GM18907 (cell line): ENCODE results near the gene TMEM115.
A peak's percentile ranks its signal among the peaks of the same experiment; 100 is the strongest.

Source experiments
- ATAC-seq: cut with Tn5 transposase; IDR thresholded peaks from one replicate; pipeline ENCODE4 v1.9.1; 2021; ENCODE audit warnings: mild to moderate bottlenecking, moderate library complexity; ENCODE audit not compliant: unreplicated experiment

Gene TMEM115

DNA sequence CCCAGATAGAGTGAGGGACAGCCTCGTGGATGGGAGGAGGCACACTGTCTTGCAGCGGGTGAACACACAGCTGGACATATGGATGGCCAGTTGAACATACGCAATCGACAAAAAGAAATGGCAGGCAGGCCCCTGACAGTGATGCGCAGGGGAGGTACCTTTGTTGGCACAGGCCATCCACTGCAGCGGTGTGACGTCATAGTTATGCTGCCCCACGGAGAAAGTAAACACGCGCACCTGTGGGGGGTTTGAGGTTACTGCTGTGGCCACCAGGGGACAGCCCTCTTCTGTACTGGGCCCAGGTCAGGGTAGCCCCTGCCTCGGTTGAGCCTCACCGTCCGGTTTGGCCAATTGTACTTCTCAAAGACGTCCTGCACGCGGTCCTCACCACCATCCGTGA is 19.4 kb upstream of the TMEM115 start:
- ATAC-seq = no peak

DNA sequence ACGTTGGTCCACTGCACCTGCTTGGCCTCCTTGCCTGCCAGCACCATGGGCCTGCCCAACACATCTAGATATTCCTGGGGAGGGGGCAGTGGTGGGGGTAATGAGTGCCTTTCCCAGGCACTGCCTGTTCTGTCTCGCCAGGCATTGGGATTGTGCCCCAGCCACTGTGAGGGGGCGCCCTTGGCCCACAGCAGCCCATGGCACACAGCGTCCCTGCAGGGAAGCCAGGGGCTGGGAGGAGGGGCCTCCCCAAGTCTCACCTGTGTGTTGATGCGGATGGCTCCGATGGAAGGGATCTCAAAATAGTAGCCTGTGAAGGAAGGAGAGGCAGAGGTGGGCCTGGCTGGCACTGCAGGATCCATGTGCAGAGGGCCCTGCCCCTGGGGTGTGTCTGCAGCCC is 18.7 kb upstream of the TMEM115 start:
- no peak for ATAC-seq

DNA sequence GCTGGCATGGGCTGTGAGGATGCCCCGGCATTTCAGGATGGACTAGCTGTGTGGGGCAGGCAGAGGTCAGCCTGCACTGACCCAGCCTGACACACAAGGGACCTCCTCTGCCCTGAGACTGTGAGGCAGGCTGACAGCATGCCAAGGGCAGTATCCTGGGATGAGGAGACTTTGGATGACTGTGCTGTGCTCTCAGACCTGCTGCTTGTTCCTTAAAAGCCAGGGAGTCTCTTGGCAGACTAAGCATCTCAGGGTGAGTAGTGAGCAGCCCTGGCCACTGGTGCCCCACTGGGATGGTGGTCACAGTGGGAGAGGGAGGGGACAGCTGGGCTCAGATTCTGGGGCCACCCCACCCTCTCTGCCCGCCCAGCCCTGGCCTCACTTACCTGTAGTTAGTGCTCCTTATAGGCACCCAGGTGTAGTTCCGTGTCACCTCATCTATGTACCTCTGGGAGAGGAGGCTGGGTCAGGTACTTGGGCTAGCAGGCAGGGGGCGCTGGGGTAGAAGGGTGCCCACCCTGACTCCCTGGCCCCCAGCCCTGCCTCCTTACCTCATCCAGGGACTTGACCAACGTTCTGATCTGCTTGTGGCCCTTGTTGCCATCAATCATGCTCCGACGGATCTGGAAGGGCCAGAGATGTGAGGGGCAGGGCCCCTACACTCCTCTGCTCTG is 16.1 kb upstream of the TMEM115 start:
- ATAC-seq = no peak

DNA sequence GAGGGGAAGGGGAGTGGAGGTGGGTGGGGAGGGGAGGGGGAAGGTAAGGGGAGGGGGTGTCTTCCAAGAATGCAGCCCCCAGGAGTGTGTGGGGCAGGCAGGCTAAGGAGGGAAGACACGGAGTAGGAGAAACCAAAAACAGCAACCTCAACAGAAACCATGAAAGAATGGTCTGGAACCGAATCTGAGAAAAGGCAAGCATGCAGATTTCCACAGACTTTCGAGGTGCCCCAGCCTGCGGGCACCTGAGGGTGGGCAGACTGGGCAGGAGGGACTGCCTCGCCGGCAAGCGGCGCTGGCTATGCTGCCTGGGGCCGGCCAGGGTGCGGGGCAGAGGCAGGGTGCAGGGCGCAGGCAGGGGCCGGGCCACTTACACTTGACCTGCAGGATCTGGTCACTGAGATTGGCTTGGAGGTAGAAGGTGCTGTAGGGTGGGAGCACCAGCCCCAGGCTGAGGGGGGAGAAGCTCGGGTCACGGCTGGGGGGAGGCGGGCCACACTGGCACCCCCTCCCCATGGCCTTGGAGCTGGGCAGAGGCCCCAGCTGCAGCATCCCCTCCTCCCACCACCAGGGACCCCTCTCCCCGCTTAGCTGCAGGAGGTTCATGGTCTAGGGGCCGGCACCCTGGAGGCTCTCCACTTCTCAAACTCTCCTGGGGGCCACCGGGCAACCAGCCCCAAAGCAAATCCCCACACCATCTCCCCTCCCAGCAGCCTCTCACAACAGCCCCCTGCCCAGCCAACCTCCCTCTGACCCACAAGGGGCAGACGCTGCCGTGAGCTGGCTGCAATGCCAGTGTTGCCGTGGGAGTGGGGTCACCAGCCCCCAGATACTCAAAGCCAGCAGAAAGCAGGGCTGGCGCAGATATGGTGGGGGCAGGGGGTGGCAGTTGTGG is 15.3 kb upstream of the TMEM115 start:
- no peak for ATAC-seq

DNA sequence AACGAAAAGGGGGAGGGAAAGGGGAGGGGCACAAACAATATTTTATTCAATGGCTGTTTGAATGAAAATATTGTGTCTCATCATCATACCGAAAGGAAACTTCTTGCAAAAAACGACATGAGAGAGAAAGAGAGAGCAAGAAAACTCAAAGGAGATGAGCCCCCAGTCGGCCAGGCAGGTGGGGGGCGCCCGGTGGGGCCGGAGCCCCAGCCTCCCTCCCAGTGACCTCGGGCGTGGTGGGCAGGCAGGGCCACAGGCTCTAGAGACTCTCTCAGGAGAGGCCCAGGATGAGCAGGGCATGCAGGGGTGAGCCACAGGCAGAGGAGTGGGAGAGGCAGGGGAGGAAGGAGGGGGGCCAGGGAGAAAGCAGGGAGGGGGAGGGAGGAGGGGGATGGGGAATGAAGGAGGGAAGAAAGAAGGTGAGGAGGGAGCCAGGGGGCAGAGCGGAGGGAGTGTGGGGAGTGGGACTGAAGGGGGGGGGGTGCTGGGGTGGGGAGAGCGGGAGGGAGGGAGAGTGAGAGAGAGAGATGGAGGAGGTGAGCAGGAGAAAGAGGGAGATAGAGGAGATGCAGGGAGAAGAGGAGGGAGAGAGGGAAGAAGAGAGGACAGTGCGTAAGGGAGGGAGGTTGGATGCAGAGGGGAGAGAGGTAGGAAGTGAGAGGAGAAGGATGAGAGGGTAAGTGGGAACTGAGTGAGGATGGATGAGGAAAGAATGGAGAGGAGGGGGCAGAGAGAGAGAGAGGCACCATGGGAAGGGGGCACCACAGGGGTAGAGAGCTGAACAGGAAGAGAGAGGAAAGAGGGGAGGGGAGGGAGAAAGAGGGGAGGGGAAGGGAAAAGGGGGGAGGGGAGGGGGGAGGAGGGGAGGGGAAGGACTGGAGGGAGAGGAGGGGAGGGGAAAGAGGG is 14.1 kb upstream of the TMEM115 start:
- no peak for ATAC-seq

DNA sequence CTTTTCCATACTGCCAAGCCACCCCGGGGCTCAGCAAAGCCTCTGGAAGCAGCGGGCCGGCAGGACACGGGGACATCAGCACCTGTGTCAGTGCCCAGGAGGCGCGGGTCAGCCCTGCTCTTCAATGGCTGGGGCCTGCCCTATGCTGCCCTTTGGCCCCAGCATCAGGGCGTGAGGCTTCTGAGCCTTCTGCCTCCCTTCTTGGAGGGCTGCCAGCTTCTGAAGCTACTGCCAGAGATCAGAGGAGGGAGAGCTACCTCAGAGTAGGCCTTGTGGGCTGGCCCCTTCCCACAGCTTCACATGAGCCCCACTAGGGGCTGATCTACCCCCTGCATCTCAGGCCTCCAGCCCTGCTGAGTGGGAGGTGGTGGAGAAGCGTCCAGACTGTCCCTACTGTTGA is 13.0 kb upstream of the TMEM115 start:
- no peak for ATAC-seq

DNA sequence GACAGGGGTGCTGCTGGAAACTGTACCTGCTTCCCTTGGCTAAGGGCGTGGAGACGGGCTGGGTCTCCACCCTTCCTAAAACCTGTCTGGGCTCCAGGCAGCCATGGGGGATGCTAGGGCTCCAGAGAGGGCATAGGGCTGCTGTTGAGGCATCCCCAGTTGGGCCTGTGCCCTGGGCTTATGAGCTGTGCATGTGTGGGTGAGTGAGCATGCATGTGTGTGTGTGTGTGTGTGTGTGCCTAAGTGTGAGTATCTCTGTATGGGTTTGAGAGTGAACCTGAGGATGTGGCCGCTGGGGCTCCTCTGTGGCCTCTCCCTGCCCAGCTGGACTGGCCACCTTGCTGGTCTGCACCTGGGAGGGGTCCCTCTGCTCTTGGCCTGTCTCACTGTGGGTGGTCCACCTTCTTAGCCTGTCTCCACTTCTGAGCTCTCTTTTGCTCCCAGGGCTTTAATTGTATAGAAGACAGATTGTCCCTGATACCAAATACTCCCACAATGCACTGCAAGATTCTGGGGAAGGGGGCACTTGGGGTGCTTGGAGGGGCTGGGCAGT is 11.9 kb upstream of the TMEM115 start:
- ATAC-seq = no peak

DNA sequence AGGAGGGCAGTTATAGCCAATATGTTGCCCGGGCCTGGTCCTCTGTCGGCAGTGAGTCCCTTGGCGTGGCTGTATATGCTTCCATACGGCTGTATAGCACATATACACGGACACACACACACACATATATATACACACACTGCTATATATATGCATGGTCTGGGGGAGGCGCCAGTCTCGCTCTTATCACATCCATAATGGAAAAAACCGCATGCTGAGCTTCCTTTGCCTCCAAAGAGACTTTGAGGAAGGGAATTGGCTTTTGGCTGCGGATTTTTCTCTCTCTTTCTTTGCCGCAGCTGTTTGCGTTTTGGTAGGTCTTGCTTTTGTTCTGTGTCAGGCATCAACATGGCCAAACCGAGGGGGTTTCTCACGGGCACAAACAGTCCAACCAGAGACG is 11.3 kb upstream of the TMEM115 start:
- no peak for ATAC-seq

DNA sequence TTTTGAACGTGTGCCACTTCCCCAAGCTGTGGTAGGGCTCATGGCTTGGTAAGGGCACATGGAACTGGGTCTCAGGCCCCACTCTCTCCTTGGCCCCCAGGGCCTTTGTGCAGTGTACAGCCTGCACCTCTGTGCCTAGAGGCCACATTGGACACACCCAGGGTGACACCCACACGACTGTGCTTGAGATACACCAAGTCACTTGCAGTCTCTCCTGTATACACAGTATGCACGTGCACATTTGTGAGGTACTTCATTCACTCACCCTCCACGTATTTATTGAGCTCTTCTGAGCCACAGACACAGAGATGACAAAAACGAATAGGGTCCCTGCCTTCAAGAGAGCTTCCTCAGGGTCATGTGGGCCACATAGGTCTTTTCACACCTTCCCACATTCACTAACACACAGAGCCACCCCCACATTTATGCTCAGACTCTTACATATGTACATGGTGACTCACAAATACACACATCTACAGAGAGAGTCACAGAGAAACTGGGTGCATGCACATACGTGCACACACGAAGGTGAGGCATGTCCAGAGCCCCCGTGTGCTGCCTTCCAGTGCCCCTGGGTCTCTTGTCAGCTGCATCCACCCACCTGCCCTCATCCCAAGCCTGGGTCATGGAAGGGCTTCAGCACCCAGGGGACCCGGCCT is 9.8 kb upstream of the TMEM115 start:
- ATAC-seq = no peak

DNA sequence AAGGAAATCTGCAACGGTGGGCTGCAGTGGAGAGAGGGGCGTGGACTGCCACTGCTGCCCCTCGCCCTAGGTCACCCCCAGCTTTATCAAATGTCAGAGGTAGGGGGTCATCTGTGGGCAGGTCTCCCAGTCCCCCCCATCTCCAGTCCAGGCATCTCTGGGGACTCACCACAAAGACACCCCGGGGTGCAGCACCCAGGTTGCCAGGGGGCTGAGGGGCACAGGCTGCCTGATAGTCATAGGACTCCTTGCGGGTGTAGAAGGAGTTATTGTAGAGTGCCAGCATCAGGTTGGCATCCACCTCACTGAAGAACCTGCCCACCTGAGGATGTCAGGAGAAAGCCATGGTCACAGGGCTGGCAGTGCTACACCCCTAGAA is 6.5 kb upstream of the TMEM115 start:
- ATAC-seq = no peak

DNA sequence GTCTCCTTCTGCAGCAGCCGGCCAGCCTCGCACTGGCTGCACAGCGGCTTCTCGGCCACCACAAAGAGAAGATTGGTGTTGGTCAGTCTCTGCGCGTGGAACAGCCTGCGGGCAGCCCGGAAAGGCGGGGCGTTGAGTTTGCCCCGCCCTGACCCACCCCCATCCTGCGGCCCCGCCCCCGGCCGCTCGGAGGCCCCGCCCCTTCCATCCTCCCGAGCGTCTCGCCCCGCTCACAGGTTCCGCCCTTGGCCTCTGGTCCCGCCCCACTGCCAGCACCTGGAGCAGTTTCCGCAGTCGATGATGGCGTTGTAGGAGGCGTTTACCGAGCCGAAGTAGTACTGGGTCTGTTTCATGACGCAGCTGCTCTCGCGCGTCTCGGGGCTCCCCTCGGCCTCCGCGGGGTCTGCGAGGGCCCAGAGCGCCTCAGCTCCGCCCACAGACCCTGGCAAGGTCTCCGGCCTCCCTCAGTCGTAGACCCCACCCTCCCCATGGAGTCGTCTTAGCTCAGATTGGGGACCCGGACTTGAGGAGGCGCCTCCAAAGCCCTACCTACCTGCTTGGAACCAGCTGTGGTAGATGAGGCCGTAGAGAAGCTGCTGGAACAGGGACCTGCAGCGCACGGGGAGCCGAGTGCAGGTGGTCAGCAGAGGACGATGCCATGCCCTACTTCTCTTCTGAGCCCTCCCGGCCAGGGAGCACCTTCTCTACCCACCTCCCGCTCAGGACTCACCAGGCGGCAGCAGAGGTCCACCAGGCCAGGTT is 5.9 kb upstream of the TMEM115 start:
- peak; percentile 82 for ATAC-seq

DNA sequence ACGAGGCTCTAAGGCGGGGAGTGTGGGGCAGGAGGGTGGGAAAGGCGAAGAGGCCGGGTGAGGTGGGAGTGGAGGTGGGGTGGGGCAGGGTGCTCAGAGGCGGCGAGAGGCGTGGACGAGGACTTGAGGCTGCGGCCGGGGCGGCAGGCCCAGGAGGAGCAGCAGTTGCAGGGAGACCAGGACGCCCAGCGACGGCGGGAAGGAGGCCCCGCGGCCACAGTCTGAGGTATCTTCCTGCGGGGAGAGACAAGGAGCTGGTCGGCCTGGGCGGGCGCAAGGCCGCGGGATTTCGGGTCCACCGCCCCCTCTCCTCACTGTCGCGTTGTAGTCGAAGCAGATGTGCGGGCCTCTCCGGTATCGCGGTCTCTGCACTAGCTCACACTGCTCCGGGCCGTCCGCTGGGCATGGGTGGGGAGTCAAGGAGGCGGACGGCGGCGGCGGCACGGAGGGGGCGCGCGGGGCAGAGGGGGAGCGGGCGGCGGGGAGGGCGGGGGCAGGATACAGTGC is 5.3 kb upstream of the TMEM115 start:
- ATAC-seq = peak; percentile 8

DNA sequence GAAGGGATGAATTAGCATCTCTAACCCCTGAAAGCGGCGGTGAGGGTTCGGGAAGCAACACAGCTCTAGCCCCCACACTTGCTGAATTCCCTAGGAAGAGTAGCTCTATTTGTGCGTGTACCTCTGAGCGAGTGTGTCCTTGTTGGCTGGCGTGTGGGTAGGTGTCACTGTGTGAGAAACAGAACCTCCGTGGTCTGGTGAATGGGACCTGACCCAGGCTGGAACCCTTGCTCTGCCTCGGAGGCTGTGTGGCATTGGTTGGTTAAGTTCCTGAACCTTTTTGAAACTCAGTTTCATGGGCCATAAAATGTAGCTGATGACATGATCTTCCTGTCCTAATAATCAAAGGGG is 414 bp upstream of the TMEM115 start:
- peak; percentile 16 for ATAC-seq

DNA sequence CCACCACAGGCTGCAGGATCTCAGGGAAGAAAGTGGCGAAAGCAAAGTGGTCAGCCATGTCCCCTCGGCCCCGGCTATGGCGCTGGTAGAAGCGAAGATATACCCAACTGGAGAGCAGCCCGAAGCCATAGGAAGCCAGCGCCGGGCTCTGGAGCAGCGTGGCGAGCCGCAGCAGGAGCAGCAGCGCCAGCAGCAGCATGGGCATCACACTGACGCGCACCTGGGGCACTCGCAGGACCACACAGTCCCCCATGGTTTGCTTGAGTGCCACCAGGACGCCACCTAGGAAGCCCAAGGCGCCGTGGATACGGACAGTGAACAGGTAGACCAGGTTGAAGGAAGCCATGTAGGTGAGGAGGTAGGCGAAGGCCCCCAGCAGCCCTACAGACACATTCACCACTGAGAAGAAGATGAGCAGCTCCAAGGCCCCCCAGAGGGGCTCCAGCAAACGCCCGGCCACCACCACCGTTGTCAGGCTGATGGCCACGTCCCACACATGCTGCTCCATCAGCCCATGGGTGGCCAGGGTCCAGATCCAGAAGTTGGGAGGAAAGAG is 888 bp downstream of the TMEM115 start:
- no peak for ATAC-seq

DNA sequence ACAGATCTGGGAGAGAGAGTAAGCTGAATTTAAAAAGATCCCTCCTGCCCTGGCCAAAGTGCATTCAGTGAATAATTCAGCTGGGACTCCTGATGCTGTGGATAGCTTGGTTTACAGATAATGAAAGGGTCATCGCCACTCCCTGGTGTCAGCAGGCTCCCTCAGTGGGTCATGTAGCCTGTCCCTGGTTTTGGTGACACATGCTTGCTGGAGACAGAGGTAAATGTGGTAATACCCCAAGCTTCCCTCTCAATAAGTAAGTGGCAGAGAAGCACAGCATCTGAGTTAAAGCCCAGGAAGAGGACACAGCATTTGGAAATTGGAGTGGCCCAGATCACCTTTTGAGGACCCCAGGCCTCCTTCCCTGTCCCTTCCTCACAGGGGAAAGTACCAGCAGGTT is 1.8 kb downstream of the TMEM115 start:
- no peak for ATAC-seq

DNA sequence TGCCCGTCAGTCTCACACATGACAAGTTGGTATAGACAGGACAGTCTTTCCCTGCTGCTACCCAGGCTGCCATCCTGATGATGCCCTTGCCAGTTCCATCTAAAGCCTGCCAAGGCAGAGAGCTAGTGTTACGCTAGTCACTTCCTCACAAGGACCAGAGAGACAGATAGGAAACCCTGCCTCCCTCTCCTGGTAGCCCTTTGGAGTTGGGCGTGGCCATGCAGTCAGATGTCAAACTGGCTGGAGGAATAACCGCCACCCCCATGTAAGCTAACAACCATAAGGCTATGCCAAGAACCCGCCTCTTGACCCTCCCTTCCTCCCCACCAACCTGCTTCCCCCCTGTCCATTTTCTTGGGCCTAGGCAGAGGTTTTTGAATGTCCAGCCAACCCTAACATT is 2.8 kb downstream of the TMEM115 start:
- ATAC-seq = no peak

DNA sequence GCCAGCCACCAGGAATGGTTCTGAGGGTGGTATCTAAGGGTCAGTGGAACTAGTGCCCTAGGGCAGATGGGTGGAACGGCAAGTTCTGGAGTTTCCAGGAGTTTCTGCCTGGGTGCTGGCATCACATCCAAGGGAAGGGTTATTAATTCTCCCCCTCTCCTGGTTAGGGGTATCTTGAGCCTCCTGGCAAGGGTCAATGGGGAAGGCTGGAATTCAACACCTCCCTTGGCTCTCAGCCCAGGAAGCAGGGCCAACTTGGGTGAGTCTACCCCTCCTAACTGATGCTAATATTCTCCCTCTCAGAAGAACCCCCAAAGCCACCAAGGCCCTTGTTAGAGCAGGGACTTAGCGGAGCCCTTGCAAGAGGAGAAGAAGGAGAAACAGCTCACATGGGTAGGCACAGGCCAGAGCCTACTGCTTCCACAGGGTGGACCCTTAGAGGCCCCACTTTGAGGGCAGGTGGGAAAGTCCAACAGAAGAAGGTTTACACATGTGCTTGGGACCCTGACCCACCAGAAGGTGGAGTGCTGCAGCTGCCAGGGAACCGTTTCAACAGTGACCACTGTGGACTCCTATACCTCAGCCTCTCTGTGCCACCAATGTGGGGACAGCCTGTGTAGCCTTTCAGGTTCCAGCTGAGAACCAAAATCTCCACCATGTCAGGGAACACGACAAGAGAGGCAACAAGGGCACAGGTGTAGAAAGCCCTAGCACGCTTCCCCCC is 3.3 kb downstream of the TMEM115 start:
- ATAC-seq = no peak

DNA sequence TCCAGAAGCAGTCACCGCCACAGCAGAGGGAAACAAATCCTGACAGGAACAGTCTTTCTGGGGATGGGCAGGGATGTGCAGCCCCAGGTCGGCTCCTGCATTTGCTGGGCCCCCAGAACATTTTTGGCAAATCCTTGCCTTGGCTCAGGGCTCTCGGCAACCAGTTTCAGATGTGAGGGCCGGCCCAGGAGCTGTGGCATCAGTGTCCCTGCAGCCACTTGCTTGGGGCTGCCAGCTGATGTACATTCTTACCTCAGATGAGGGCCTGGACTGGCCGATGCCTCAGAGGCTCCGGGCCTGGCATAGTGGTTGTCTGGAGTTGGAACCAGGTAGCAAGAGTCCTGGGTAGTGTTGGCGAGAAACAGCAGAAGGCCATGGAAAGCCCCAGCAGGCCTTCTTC is 4.5 kb downstream of the TMEM115 start:
- ATAC-seq = no peak
